H9 (cell line): ENCODE data around the gene ARL8A. TPM values are rescaled to one million over a fixed set of nuclear protein-coding genes. Genes with fewer than 3 reads are reported as not detected.

Experiments
- DNase-seq: peaks from one replicate; pipeline ENCODE4 v3.0.0-alpha.2; 2017
- H2AFZ ChIP-seq: one replicate; pipeline ENCODE4 v1.6.1; 2013; ENCODE audit warnings: mild to moderate bottlenecking, low read length, control low read depth, moderate library complexity
- H2AK5ac ChIP-seq: 2 replicates; pipeline ENCODE4 v1.6.1; 2013; ENCODE audit warnings: low read length, control low read depth, mixed read lengths; ENCODE audit not compliant: insufficient read length
- H2BK120ac ChIP-seq: one replicate; pipeline ENCODE4 v1.6.1; 2013; ENCODE audit warnings: low read depth, mild to moderate bottlenecking, low read length, control low read depth, inconsistent platforms; ENCODE audit not compliant: poor library complexity, severe bottlenecking
- H2BK12ac ChIP-seq: 2 replicates; pipeline ENCODE4 v1.6.1; 2013; ENCODE audit warnings: low read length, control low read depth, mixed read lengths, low read depth; ENCODE audit not compliant: insufficient read length
- H2BK15ac ChIP-seq: 2 replicates; pipeline ENCODE4 v1.6.1; 2013; ENCODE audit warnings: low read depth, low read length, control low read depth
- H2BK20ac ChIP-seq: one replicate; pipeline ENCODE4 v1.6.1; 2013; ENCODE audit warnings: low read depth, mild to moderate bottlenecking, low read length, control low read depth, inconsistent platforms; ENCODE audit not compliant: poor library complexity, severe bottlenecking
- H2BK5ac ChIP-seq: 2 replicates; pipeline ENCODE4 v1.6.1; 2013; ENCODE audit warnings: low read length, control low read depth, mixed read lengths; ENCODE audit not compliant: insufficient read length
- H3K14ac ChIP-seq: 2 replicates; pipeline ENCODE4 v1.6.1; 2013; ENCODE audit warnings: low read length, control low read depth; ENCODE audit not compliant: insufficient read depth
- H3K18ac ChIP-seq: 2 replicates; pipeline ENCODE4 v1.6.1; 2013; ENCODE audit warnings: low read depth, mild to moderate bottlenecking, mixed read lengths, low read length, control low read depth; ENCODE audit not compliant: insufficient read length
- H3K23ac ChIP-seq: 2 replicates; pipeline ENCODE4 v1.6.1; 2013; ENCODE audit warnings: low read length, control low read depth, mixed read lengths, low read depth; ENCODE audit not compliant: insufficient read length
- H3K23me2 ChIP-seq: 2 replicates; pipeline ENCODE4 v1.6.1; 2013; ENCODE audit warnings: low read depth, mild to moderate bottlenecking, mixed read lengths, low read length, control low read depth; ENCODE audit not compliant: insufficient read length, poor library complexity, severe bottlenecking
- H3K27ac ChIP-seq: 2 replicates; pipeline ENCODE4 v1.5.1; 2013; ENCODE audit warnings: low read length, control low read depth, mixed read lengths, low read depth; ENCODE audit not compliant: insufficient read length
- H3K27me3 ChIP-seq: 2 replicates; pipeline ENCODE4 v1.6.1; 2013; ENCODE audit warnings: low read length, control low read depth, inconsistent platforms; ENCODE audit not compliant: insufficient read depth
- H3K4ac ChIP-seq: 2 replicates; pipeline ENCODE4 v1.6.1; 2013; ENCODE audit warnings: low read depth, mild to moderate bottlenecking, control low read depth, inconsistent platforms, low read length, moderate library complexity
- H3K4me1 ChIP-seq: 2 replicates; pipeline ENCODE4 v1.6.1; 2013; ENCODE audit warnings: low read length, control low read depth, inconsistent platforms; ENCODE audit not compliant: insufficient read depth
- H3K4me2 ChIP-seq: 2 replicates; pipeline ENCODE4 v1.6.1; 2013; ENCODE audit warnings: low read length, control low read depth, mixed read lengths; ENCODE audit not compliant: insufficient read length, insufficient read depth
- H3K56ac ChIP-seq: 2 replicates; pipeline ENCODE4 v1.6.1; 2013; ENCODE audit warnings: low read depth, mild to moderate bottlenecking, mixed read lengths, low read length, control low read depth; ENCODE audit not compliant: insufficient read length
- H3K79me1 ChIP-seq: 2 replicates; pipeline ENCODE4 v1.6.1; 2013; ENCODE audit warnings: low read depth, mild to moderate bottlenecking, moderate library complexity, low read length, control low read depth, inconsistent platforms; ENCODE audit not compliant: insufficient read depth, poor library complexity, severe bottlenecking
- H3K79me2 ChIP-seq: 2 replicates; pipeline ENCODE4 v1.6.1; 2013; ENCODE audit warnings: low read length, control low read depth, inconsistent platforms; ENCODE audit not compliant: insufficient read depth
- H3K9ac ChIP-seq: 2 replicates; pipeline ENCODE4 v1.6.1; 2013; ENCODE audit warnings: low read length, control low read depth, mixed read lengths; ENCODE audit not compliant: insufficient read length; ENCODE audit errors: extremely low read depth
- H3K9me3 ChIP-seq: one replicate; pipeline ENCODE4 v1.6.1; 2013; ENCODE audit warnings: low read depth, low read length, inconsistent platforms; ENCODE audit not compliant: control insufficient read depth
- H3T11ph ChIP-seq: one replicate; pipeline ENCODE4 v1.6.1; 2013; ENCODE audit warnings: mild to moderate bottlenecking, low read length, control low read depth, inconsistent platforms
- H4K20me1 ChIP-seq: one replicate; pipeline ENCODE4 v1.6.1; 2013; ENCODE audit not compliant: control insufficient read depth, insufficient read length, insufficient read depth
- H4K5ac ChIP-seq: 2 replicates; pipeline ENCODE4 v1.6.1; 2013; ENCODE audit warnings: low read depth, mild to moderate bottlenecking, mixed read lengths, low read length, control low read depth; ENCODE audit not compliant: insufficient read length
- H4K8ac ChIP-seq: replicated peaks from 2 replicates; pipeline ENCODE4 v1.6.1; 2013; ENCODE audit warnings: low read length, control low read depth, mixed read lengths, low read depth; ENCODE audit not compliant: insufficient read length
- H4K91ac ChIP-seq: 2 replicates; pipeline ENCODE4 v1.6.1; 2013; ENCODE audit warnings: low read depth, mild to moderate bottlenecking, moderate library complexity, mixed read lengths, low read length, control low read depth; ENCODE audit not compliant: insufficient read length
- H3K27ac Mint-ChIP-seq, 3 experiments: 2 replicates in 2 of 3; 3 replicates in 1 of 3; pipeline ENCODE4 v1.8.0; 2020 to 2021; ENCODE audit warnings: mixed read lengths in 3 of 3, mild to moderate bottlenecking in 1 of 3, moderate library complexity in 1 of 3
- H3K27me3 Mint-ChIP-seq: 2 replicates; pipeline ENCODE4 v1.8.0; 2021; ENCODE audit warnings: low read depth, mild to moderate bottlenecking, moderate library complexity, mixed read lengths
- H3K36me3 Mint-ChIP-seq, 3 experiments: 2 replicates in 2 of 3; 3 replicates in 1 of 3; pipeline ENCODE4 v1.8.0; 2020 to 2021; ENCODE audit warnings: low read depth in 3 of 3, mixed read lengths in 3 of 3; ENCODE audit not compliant: insufficient read depth in 1 of 3
- H3K4me1 Mint-ChIP-seq, 2 experiments: 2 replicates each; pipeline ENCODE4 v1.8.0; 2020; ENCODE audit warnings: mixed read lengths in 2 of 2
- H3K4me3 Mint-ChIP-seq, 2 experiments: 2 replicates in 1 of 2; 3 replicates in 1 of 2; pipeline ENCODE4 v1.8.0; 2020 to 2021; ENCODE audit warnings: mild to moderate bottlenecking in 2 of 2, mixed read lengths in 2 of 2, moderate library complexity in 1 of 2
- H3K9me3 Mint-ChIP-seq, 2 experiments: 2 replicates in 1 of 2; 3 replicates in 1 of 2; pipeline ENCODE4 v1.8.0; 2020; ENCODE audit warnings: mild to moderate bottlenecking in 2 of 2, mixed read lengths in 2 of 2, moderate library complexity in 1 of 2
- WGBS: extraction: QIAGEN DNeasy Blood & Tissue Kit; methylation state at CpG from one replicate; pipeline ENCODE4 v1.1.7; 2013; ENCODE audit warnings: missing lambda C conversion rate, low lambda C conversion rate, mixed read lengths; ENCODE audit not compliant: insufficient read length; ENCODE audit errors: extremely low coverage; 5-methylcytosine and 5-hydroxymethylcytosine counted together
- total RNA-seq: library from RNA; stranded (reverse); gene quantifications from 2 replicates; pipeline ENCODE4 v1.2.1, GENCODE V29; 2021
- TF ChIP-seq, protein P1 (sequence below): fragments of 200-600 bp; sonication (generic); conservative IDR thresholded peaks from 3 replicates; pipeline ENCODE4 v1.8.0; 2021; ENCODE audit warnings: antibody characterized with exemption, mild to moderate bottlenecking

ARL8A gene
- total RNA-seq, 1 experiment from 2014 or later = 67.2 TPM

DNA sequence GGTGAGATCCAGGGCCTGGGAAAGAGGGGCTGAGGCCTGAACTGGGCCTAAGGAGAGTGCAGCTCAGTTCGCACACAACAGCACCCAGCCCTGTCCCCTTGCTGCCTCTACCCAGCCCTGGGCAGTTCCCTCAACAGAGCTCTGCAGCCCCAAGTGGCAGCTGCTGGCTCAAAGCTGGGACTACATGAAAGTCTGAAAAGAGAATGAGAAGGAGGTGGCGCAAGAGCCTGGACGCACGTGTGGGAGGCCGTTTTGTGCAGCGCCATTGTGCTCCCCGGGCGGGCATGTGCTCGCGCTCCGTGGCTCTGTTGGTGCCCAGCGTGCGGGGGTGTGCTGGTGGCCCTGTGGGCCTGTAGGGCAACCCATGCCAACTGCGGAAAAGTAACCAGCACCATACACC, 11.5 kb downstream of the ARL8A start:
- Histone ChIP-seq H3K56ac (no peak overlapping the region), H3K18ac (no peak overlapping the region), H2AFZ (no peak overlapping the region), H3K9me3 (no peaks in the 10 kb centered on the region), H3K4me2 (no peak overlapping the region), H4K20me1 (no peaks in the 10 kb centered on the region), H4K8ac (no peak overlapping the region), H4K91ac (no peak overlapping the region), H3K4ac (no peak overlapping the region), H4K5ac (no peak overlapping the region), H3K4me1 (no peaks in the 10 kb centered on the region), H3K27me3 (no peaks in the 10 kb centered on the region), H2BK20ac (no peak overlapping the region), H2BK120ac (no peak overlapping the region), H2BK12ac (no peak overlapping the region), H2AK5ac (no peak overlapping the region), H3T11ph (no peak overlapping the region), H3K23me2 (no peaks in the 10 kb centered on the region), H2BK5ac (no peak overlapping the region), H3K14ac (no peak overlapping the region), H3K79me1 (no peaks in the 10 kb centered on the region), H3K27ac (no peak overlapping the region), H3K9ac (no peak overlapping the region), H3K23ac (no peak overlapping the region), H2BK15ac (no peak overlapping the region), H3K79me2 (no peaks in the 10 kb centered on the region)
- H3K4me3 Mint-ChIP-seq = no peak overlapping the region
- peaks cover 7 to 36% (median 31%) of the 10 kb centered on the region in 3 experiments; a peak in 6 of 7 replicates for H3K36me3 Mint-ChIP-seq
- peaks cover 7 to 14% of the 10 kb centered on the region in 2 experiments for H3K4me1 Mint-ChIP-seq
- no peak for DNase-seq
- peak overlapping the region in 2 of 3 experiments; percentile 60 to 78; a peak in 3 of 7 replicates for H3K27ac Mint-ChIP-seq
- TF ChIP-seq, protein P1, sequence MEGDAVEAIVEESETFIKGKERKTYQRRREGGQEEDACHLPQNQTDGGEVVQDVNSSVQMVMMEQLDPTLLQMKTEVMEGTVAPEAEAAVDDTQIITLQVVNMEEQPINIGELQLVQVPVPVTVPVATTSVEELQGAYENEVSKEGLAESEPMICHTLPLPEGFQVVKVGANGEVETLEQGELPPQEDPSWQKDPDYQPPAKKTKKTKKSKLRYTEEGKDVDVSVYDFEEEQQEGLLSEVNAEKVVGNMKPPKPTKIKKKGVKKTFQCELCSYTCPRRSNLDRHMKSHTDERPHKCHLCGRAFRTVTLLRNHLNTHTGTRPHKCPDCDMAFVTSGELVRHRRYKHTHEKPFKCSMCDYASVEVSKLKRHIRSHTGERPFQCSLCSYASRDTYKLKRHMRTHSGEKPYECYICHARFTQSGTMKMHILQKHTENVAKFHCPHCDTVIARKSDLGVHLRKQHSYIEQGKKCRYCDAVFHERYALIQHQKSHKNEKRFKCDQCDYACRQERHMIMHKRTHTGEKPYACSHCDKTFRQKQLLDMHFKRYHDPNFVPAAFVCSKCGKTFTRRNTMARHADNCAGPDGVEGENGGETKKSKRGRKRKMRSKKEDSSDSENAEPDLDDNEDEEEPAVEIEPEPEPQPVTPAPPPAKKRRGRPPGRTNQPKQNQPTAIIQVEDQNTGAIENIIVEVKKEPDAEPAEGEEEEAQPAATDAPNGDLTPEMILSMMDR = no peak
- H3K27me3 Mint-ChIP-seq = no peaks in the 10 kb centered on the region
- WGBS = no CpG with 5 or more reads among the region's 14 CpGs
- H3K9me3 Mint-ChIP-seq = no peaks in the 10 kb centered on the region
